K562 (cell line): ENCODE results near the gene SNX18. TPM values are rescaled to one million over a fixed set of nuclear protein-coding genes. Genes with fewer than 3 reads are reported as not detected.

Source experiments
- ATAC-seq: fragments of 200-7000 bp; cut with Tn5 transposase; 3 replicates; pipeline ENCODE4 v1.9.1; 2020; ENCODE audit warnings: moderate library complexity
- BruUV-seq: library from RNA; stranded (reverse); fragments of 400-500 nt; replicated peaks from 2 replicates; lab custom pipeline; 2021; lab: Mats Ljungman, UMichigan
- CTCF ChIA-PET: fragments of 300-600 bp; formaldehyde crosslinking; extraction: SDS; loops from one replicate; lab custom pipeline; 2021; ENCODE audit warnings: low intra/inter-chr PET ratio; lab: Yijun Ruan, JAX
- POLR2A ChIA-PET: fragments of 300-600, 350-650 bp; sonication (Branson Sonifier 250); formaldehyde crosslinking; extraction: SDS; loops from one replicate; lab custom pipeline; 2021; ENCODE audit warnings: antibody characterized with exemption, inconsistent platforms; lab: Yijun Ruan, JAX
- DNase-seq, 4 experiments: peaks; one replicate each; pipeline versions ENCODE4 v3.0.0 to v3.0.0-alpha.2; 2011 to 2018; ENCODE audit warnings: low spot score in 3 of 4, mixed read lengths in 3 of 4; ENCODE audit errors: extremely low read depth in 1 of 4
- FAIRE-seq: peaks from 2 replicates; lab custom pipeline; 2011; peaks lifted over from hg19 to GRCh38; lab: Jason Lieb, UNC
- H2AFZ ChIP-seq: 2 replicates; pipeline ENCODE4 v1.6.0; 2011; ENCODE audit warnings: low read depth, low read length, control low read depth, inconsistent platforms
- H3K27ac ChIP-seq: fragments of 200-600 bp; 3 replicates; pipeline ENCODE4 v1.8.0; 2011; ENCODE audit warnings: low read depth, mild to moderate bottlenecking, control low read depth, inconsistent platforms, low read length, moderate library complexity, mixed read lengths; ENCODE audit errors: extremely low read depth
- H3K27me3 ChIP-seq, 2 experiments: fragments of 300-600 bp in 1 of 2; 2 replicates in 1 of 2; 3 replicates in 1 of 2; pipeline versions ENCODE4 v1.6.0 to v1.8.0; 2011; ENCODE audit warnings: inconsistent platforms in 2 of 2, low read length in 2 of 2, mild to moderate bottlenecking in 1 of 2, mixed read lengths in 1 of 2, moderate library complexity in 1 of 2; ENCODE audit not compliant: control insufficient read depth in 2 of 2, insufficient read depth in 2 of 2
- H3K36me3 ChIP-seq: fragments of 300-600 bp; 3 replicates; pipeline ENCODE4 v1.8.0; 2011; ENCODE audit warnings: mild to moderate bottlenecking, low read length, inconsistent platforms; ENCODE audit not compliant: control insufficient read depth, insufficient read depth
- H3K4me1 ChIP-seq, 2 experiments: fragments of 200-600 bp in 1 of 2; replicated peaks in 1 of 2; 2 replicates in 1 of 2; 3 replicates in 1 of 2; pipeline versions ENCODE4 v1.5.1 to v1.8.0; 2011; ENCODE audit warnings: inconsistent platforms in 2 of 2, low read length in 2 of 2, mild to moderate bottlenecking in 1 of 2, mixed read lengths in 1 of 2, moderate library complexity in 1 of 2; ENCODE audit not compliant: control insufficient read depth in 2 of 2, insufficient read depth in 2 of 2
- H3K4me2 ChIP-seq: 2 replicates; pipeline ENCODE4 v1.6.1; 2011; ENCODE audit warnings: low read length, control low read depth, inconsistent platforms, mixed read lengths; ENCODE audit not compliant: insufficient read depth
- H3K4me3 ChIP-seq: fragments of 200-600 bp; sonication (generic), shearing (Covaris generic); 2 replicates; pipeline ENCODE4 v1.5.1; 2016; ENCODE audit warnings: control low read depth, inconsistent platforms
- H3K79me2 ChIP-seq: fragments of 200-600 bp; 3 replicates; pipeline ENCODE4 v1.8.0; 2011; ENCODE audit warnings: low read length, inconsistent platforms; ENCODE audit not compliant: control insufficient read depth, insufficient read depth
- H3K9ac ChIP-seq, 2 experiments: 2 replicates each; pipeline versions ENCODE4 v1.6.0 to v1.6.1; 2011; ENCODE audit warnings: low read depth in 2 of 2, low read length in 2 of 2, control low read depth in 1 of 2, inconsistent platforms in 1 of 2, mild to moderate bottlenecking in 1 of 2, mixed read lengths in 1 of 2; ENCODE audit not compliant: insufficient read depth in 1 of 2
- H3K9me1 ChIP-seq: one replicate; pipeline ENCODE4 v1.6.0; 2011; ENCODE audit warnings: inconsistent platforms, mild to moderate bottlenecking, low read length, moderate library complexity; ENCODE audit not compliant: control insufficient read depth, insufficient read depth
- H3K9me3 ChIP-seq: replicated peaks from 2 replicates; pipeline ENCODE4 v1.5.1; 2011; ENCODE audit warnings: low read depth, low read length, inconsistent platforms; ENCODE audit not compliant: control insufficient read depth, insufficient read depth
- H4K20me1 ChIP-seq: replicated peaks from 2 replicates; pipeline ENCODE4 v1.6.1; 2011; ENCODE audit warnings: low read length, inconsistent platforms, mixed read lengths; ENCODE audit not compliant: control insufficient read depth, insufficient read depth
- ELF1 ChIP-seq: fragments of 200-800 bp; sonication (Bioruptor generic); IDR thresholded peaks from 2 replicates; pipeline ENCODE4 v1.6.1; 2016; ENCODE audit warnings: missing genetic modification characterization, missing compliant biosample characterization
- GABPA ChIP-seq: fragments of 200-800 bp; sonication (Bioruptor generic); conservative IDR thresholded peaks from 2 replicates; pipeline ENCODE4 v1.6.1; 2016; ENCODE audit warnings: low read depth, missing genetic modification characterization, missing compliant biosample characterization
- GTF2A2 ChIP-seq: IDR thresholded peaks from 2 replicates; pipeline ENCODE4 v1.6.1; 2016; ENCODE audit warnings: mild to moderate bottlenecking, missing genetic modification characterization, missing compliant biosample characterization
- ZFP1 ChIP-seq: fragments of 450-650 bp; formaldehyde crosslinking; IDR thresholded peaks from 2 replicates; pipeline ENCODE4 v1.4.0; 2020; ENCODE audit warnings: mild to moderate bottlenecking, mixed read lengths
- WGBS: fragments of 100-300 bp; shearing (Covaris generic); methylation state at CpG from one replicate; pipeline ENCODE4 v1.1.6; 2016; ENCODE audit warnings: low coverage, mixed read lengths; ENCODE audit not compliant: insufficient coverage; ENCODE audit errors: missing lambda C conversion rate; 5-methylcytosine and 5-hydroxymethylcytosine counted together
- in situ Hi-C: fragments of 300-500 bp; cut with MboI; formaldehyde crosslinking; loops from 4 replicates; pipeline ENCODE4 v1.15.0; 2018; ENCODE audit warnings: inconsistent platforms, mixed read lengths
- intact Hi-C: fragments of 100-400 bp; cut with micrococcal nuclease; formaldehyde crosslinking; loops from 2 replicates; pipeline ENCODE4 v1.14.2; 2022
- polyA plus RNA-seq, 8 experiments: library from polyadenylated mRNA; depleted of rRNA in 4 of 8; stranded (reverse) in 5 of 8; unstranded in 3 of 8; fragments of >200 nt; fragmentation: Nextera tagmentation in 2 of 8; fragmentation: Illumina TruSeq in 1 of 8; extraction: Ambion mirVana in 2 of 8; extraction: Trizol in 1 of 8; gene quantifications; 2 replicates each; pipeline versions ENCODE4 v1.2.1 to v1.2.3, GENCODE V29; 2011 to 2014; ENCODE audit warnings: inconsistent platforms in 1 of 8, missing spikeins in 1 of 8
- total RNA-seq, 7 experiments: library from RNA; depleted of rRNA in 6 of 7; stranded (reverse); fragments of >200 nt in 6 of 7; fragmentation: Illumina TruSeq in 2 of 7; extraction: Trizol in 2 of 7; gene quantifications; 2 replicates each; pipeline versions ENCODE4 v1.2.1 to v1.2.3, GENCODE V29; 2011 to 2021; ENCODE audit warnings: low replicate concordance in 1 of 7
- TF ChIP-seq, protein P1 (sequence below): fragments of 250-450 bp; sonication (Bioruptor Pico); IDR thresholded peaks from 2 replicates; pipeline ENCODE4 v1.5.0; 2021
- TF ChIP-seq, protein P2 (sequence below): fragments of 200-600 bp; sonication (generic); IDR thresholded peaks from one replicate; pipeline ENCODE4 v1.6.1; 2012; ENCODE audit warnings: mild to moderate bottlenecking, low read depth, low read length, inconsistent platforms
- TF ChIP-seq, protein P3 (sequence below): fragments of 450-650 bp; IDR thresholded peaks from 2 replicates; pipeline ENCODE4 v1.6.1; 2016; ENCODE audit warnings: low read depth, mild to moderate bottlenecking, moderate library complexity

The SNX18 gene
- total and polyA plus RNA-seq, 9 of the 15 experiments (the other 6 are each of a cell fraction or from before 2014, with no cell fraction given): 2.3 to 8.8 (median 6.0) TPM

DNA sequence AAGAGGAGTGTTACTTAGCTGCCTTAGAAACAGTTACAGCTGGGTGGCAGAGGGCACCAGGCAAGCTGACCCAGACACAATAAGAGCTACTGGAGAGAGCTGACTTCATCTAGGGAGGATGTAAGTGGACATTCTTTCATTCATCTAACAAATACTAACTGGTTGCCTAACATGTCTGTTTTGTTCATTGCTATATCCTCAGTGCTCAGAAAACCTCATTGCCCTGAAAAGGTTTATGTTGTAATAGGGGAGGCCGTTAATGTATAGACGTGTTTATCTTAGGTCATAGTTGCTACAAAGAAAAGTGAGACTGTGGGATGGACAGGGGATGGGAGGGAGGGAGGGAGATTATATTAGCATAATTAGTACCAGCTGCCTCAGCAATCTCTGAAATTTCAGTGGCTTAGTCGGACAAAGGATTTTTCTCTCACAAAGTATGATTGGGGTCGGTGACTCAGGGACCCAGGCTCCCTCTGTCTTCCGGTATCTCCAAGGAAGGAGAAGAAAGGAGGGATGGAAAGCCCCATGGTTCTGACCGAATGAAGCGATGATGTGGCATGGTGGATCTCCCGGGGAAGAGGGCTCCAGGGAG lies 2.6 kb upstream of the SNX18 start:
- in situ Hi-C loops: loop anchor here (5.0 kb wide), 1 partner anchor 337 kb away; no protein-coding TSS in a partner anchor
- no peak for FAIRE-seq
- Histone ChIP-seq H2AFZ (no peak overlapping the region), H3K4me2 (no peak overlapping the region), H3K4me3 (no peak overlapping the region), H3K9ac (no peak overlapping the region), H3K36me3 (peaks cover 8% of the 10 kb centered on the region; the same call in 1 of the 3 replicates), H3K27ac (no peak overlapping the region), H3K79me2 (peaks cover 16% of the 10 kb centered on the region; the same call in 1 of the 3 replicates), H3K9me3 (no peaks in the 10 kb centered on the region), H3K9me1 (no peaks in the 10 kb centered on the region), H3K27me3 (no peaks in the 10 kb centered on the region), H4K20me1 (no peaks in the 10 kb centered on the region), H3K4me1 (peaks cover 7 to 21% of the 10 kb centered on the region in 2 experiments; a peak in 4 of 5 replicates)
- POLR2A ChIA-PET: no interaction called here
- BruUV-seq: no TSS peak
- 47% methylated on average over 7 of the region's 8 CpGs for WGBS
- intact Hi-C loops: loop anchor here (5.0 to 10.0 kb wide), 3 partner anchors 110 to 272 kb away; no protein-coding TSS in a partner anchor
- TF ChIP-seq GTF2A2 (no peak), ZFP1 (CRISPR knock-in tag) (no peak), ELF1 (tag) (no peak), GABPA (tag) (no peak)
- TF ChIP-seq, protein P1, sequence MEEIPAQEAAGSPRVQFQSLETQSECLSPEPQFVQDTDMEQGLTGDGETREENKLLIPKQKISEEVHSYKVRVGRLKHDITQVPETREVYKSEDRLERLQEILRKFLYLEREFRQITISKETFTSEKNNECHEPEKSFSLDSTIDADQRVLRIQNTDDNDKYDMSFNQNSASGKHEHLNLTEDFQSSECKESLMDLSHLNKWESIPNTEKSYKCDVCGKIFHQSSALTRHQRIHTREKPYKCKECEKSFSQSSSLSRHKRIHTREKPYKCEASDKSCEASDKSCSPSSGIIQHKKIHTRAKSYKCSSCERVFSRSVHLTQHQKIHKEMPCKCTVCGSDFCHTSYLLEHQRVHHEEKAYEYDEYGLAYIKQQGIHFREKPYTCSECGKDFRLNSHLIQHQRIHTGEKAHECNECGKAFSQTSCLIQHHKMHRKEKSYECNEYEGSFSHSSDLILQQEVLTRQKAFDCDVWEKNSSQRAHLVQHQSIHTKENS (CRISPR knock-in tag): no peak
- TF ChIP-seq, protein P2, sequence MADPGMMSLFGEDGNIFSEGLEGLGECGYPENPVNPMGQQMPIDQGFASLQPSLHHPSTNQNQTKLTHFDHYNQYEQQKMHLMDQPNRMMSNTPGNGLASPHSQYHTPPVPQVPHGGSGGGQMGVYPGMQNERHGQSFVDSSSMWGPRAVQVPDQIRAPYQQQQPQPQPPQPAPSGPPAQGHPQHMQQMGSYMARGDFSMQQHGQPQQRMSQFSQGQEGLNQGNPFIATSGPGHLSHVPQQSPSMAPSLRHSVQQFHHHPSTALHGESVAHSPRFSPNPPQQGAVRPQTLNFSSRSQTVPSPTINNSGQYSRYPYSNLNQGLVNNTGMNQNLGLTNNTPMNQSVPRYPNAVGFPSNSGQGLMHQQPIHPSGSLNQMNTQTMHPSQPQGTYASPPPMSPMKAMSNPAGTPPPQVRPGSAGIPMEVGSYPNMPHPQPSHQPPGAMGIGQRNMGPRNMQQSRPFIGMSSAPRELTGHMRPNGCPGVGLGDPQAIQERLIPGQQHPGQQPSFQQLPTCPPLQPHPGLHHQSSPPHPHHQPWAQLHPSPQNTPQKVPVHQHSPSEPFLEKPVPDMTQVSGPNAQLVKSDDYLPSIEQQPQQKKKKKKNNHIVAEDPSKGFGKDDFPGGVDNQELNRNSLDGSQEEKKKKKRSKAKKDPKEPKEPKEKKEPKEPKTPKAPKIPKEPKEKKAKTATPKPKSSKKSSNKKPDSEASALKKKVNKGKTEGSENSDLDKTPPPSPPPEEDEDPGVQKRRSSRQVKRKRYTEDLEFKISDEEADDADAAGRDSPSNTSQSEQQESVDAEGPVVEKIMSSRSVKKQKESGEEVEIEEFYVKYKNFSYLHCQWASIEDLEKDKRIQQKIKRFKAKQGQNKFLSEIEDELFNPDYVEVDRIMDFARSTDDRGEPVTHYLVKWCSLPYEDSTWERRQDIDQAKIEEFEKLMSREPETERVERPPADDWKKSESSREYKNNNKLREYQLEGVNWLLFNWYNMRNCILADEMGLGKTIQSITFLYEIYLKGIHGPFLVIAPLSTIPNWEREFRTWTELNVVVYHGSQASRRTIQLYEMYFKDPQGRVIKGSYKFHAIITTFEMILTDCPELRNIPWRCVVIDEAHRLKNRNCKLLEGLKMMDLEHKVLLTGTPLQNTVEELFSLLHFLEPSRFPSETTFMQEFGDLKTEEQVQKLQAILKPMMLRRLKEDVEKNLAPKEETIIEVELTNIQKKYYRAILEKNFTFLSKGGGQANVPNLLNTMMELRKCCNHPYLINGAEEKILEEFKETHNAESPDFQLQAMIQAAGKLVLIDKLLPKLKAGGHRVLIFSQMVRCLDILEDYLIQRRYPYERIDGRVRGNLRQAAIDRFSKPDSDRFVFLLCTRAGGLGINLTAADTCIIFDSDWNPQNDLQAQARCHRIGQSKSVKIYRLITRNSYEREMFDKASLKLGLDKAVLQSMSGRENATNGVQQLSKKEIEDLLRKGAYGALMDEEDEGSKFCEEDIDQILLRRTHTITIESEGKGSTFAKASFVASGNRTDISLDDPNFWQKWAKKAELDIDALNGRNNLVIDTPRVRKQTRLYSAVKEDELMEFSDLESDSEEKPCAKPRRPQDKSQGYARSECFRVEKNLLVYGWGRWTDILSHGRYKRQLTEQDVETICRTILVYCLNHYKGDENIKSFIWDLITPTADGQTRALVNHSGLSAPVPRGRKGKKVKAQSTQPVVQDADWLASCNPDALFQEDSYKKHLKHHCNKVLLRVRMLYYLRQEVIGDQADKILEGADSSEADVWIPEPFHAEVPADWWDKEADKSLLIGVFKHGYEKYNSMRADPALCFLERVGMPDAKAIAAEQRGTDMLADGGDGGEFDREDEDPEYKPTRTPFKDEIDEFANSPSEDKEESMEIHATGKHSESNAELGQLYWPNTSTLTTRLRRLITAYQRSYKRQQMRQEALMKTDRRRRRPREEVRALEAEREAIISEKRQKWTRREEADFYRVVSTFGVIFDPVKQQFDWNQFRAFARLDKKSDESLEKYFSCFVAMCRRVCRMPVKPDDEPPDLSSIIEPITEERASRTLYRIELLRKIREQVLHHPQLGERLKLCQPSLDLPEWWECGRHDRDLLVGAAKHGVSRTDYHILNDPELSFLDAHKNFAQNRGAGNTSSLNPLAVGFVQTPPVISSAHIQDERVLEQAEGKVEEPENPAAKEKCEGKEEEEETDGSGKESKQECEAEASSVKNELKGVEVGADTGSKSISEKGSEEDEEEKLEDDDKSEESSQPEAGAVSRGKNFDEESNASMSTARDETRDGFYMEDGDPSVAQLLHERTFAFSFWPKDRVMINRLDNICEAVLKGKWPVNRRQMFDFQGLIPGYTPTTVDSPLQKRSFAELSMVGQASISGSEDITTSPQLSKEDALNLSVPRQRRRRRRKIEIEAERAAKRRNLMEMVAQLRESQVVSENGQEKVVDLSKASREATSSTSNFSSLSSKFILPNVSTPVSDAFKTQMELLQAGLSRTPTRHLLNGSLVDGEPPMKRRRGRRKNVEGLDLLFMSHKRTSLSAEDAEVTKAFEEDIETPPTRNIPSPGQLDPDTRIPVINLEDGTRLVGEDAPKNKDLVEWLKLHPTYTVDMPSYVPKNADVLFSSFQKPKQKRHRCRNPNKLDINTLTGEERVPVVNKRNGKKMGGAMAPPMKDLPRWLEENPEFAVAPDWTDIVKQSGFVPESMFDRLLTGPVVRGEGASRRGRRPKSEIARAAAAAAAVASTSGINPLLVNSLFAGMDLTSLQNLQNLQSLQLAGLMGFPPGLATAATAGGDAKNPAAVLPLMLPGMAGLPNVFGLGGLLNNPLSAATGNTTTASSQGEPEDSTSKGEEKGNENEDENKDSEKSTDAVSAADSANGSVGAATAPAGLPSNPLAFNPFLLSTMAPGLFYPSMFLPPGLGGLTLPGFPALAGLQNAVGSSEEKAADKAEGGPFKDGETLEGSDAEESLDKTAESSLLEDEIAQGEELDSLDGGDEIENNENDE: no peak
- TF ChIP-seq, protein P3, sequence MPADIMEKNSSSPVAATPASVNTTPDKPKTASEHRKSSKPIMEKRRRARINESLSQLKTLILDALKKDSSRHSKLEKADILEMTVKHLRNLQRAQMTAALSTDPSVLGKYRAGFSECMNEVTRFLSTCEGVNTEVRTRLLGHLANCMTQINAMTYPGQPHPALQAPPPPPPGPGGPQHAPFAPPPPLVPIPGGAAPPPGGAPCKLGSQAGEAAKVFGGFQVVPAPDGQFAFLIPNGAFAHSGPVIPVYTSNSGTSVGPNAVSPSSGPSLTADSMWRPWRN: no peak
- no peak for ATAC-seq
- CTCF ChIA-PET: interaction anchor here (0.9 to 3.5 kb wide), 2 partner anchors 330 to 352 kb away, joined by 3 to 32 read pairs; no protein-coding TSS in a partner anchor
- no peak for DNase-seq
